ENCODE measurements around the gene SPOCD1.
A peak's percentile ranks its signal among the peaks of the same experiment; 100 is the strongest.

Gene SPOCD1

DNA sequence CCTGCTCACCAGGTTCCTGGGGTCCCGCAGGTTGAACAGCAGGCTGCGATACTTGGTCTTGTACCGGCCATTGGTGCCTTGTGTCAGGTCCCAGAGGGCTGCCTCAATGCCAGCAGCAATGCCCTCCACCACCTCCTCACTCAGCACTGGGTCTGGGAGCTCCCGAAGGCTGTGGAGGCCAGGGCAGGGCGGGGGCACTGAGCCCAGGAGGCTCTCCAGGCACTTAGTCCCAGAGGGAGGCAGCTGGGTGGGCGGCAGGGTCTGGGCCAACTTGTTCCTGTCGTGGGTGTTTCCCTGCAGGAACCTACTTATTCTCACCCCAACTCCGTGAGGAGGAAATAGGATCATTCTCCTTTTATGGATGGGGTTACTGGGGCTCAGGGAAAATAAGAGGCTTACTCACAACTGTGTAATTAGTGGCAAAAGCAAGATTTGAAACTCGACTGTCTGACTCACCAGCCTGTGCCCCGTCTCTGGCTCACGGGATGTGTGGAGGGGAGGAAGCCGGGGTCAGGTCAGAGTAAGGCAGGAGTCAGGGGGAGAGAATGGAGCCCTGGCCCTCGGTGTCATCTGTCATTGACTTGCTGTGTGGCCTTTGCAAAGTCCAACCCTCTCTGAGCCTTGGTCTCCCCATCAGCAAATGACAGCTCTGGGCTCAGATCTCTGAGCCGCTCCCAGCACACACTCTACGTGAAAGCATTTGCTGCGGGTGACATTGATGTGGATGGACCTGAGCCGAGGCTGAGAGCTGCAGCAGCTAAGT, 17.2 kb downstream of the SPOCD1 start:
- Histone ChIP-seq H3K14ac (ENCODE audit: low read length) (no peak overlapping the region), H4K12ac (ENCODE audit: low read depth, low read length) (no peak overlapping the region), H2BK5ac (ENCODE audit: low read depth, low read length, poor library complexity) (no peak overlapping the region), H3K18ac (ENCODE audit: low read length) (no peak overlapping the region), H3K27ac (ENCODE audit: low read depth, low read length) (no peak overlapping the region), H4K8ac (ENCODE audit: low read depth, low read length) (no peak overlapping the region), H3K79me2 (ENCODE audit: control insufficient read depth, insufficient read depth, low read length, poor library complexity) (no peaks in the 10 kb centered on the region), H2AFZ (ENCODE audit: insufficient read depth, low read length, poor library complexity) (no peak overlapping the region), H3K27me3 (ENCODE audit: insufficient read depth, low read length) (no peaks in the 10 kb centered on the region), H3K4ac (ENCODE audit: low read depth, low read length) (no peak overlapping the region), H2BK12ac (ENCODE audit: low read length) (no peak overlapping the region), H3K4me1 (ENCODE audit: control insufficient read depth in 1 of 2, insufficient read depth in 2 of 2, low read length in 2 of 2) (peaks cover 4 to 13% of the 10 kb centered on the region in 2 experiments), H4K91ac (ENCODE audit: low read depth, low read length) (peak overlapping the region; percentile 12), H3K4me2 (ENCODE audit: low read length) (peak overlapping the region; percentile 20), H2AK5ac (ENCODE audit: low read length) (no peak overlapping the region), H3K9ac (ENCODE audit: low read length) (no peak overlapping the region), H3K9me3 (ENCODE audit: insufficient read depth, low read depth, low read length) (no peaks in the 10 kb centered on the region), H3K4me3 (ENCODE audit: low read depth, low read length) (no peak overlapping the region), H3K23ac (ENCODE audit: low read length) (no peak overlapping the region), H2BK120ac (ENCODE audit: insufficient read depth, low read length, poor library complexity) (no peak overlapping the region), H3K36me3 (ENCODE audit: control insufficient read depth in 1 of 2, insufficient read depth in 2 of 2, low read length in 2 of 2) (no peaks in the 10 kb centered on the region), H3K79me1 (ENCODE audit: low read length) (peaks cover 5% of the 10 kb centered on the region)
- peak in 1 of 2 donors; percentile 14 for DNase-seq
- no CpG with 5 or more reads among the region's 17 CpGs for WGBS (ENCODE audit: extremely low coverage, insufficient coverage, insufficient read length)

- Histone ChIP-seq H3K23ac (ENCODE audit: low read length) (no peak overlapping the region), H2BK12ac (ENCODE audit: low read length) (no peak overlapping the region), H3K4me2 (ENCODE audit: low read length) (peak overlapping the region; percentile 20), H4K91ac (ENCODE audit: low read depth, low read length) (no peak overlapping the region), H3K4me1 (ENCODE audit: control insufficient read depth in 1 of 2, insufficient read depth in 2 of 2, low read length in 2 of 2) (peaks cover 4 to 13% of the 10 kb centered on the region in 2 experiments), H2BK120ac (ENCODE audit: insufficient read depth, low read length, poor library complexity) (no peak overlapping the region), H4K8ac (ENCODE audit: low read depth, low read length) (no peak overlapping the region), H4K12ac (ENCODE audit: low read depth, low read length) (no peak overlapping the region), H3K9ac (ENCODE audit: low read length) (no peak overlapping the region), H3K27me3 (ENCODE audit: insufficient read depth, low read length) (no peaks in the 10 kb centered on the region), H3K4me3 (ENCODE audit: low read depth, low read length) (no peak overlapping the region), H3K9me3 (ENCODE audit: insufficient read depth, low read depth, low read length) (no peaks in the 10 kb centered on the region), H3K14ac (ENCODE audit: low read length) (peak overlapping the region; percentile 1), H2BK5ac (ENCODE audit: low read depth, low read length, poor library complexity) (no peak overlapping the region), H3K27ac (ENCODE audit: low read depth, low read length) (no peak overlapping the region), H3K79me2 (ENCODE audit: control insufficient read depth, insufficient read depth, low read length, poor library complexity) (no peaks in the 10 kb centered on the region), H2AK5ac (ENCODE audit: low read length) (no peak overlapping the region), H2AFZ (ENCODE audit: insufficient read depth, low read length, poor library complexity) (no peak overlapping the region), H3K4ac (ENCODE audit: low read depth, low read length) (no peak overlapping the region), H3K79me1 (ENCODE audit: low read length) (peaks cover 5% of the 10 kb centered on the region), H3K36me3 (ENCODE audit: control insufficient read depth in 1 of 2, insufficient read depth in 2 of 2, low read length in 2 of 2) (no peaks in the 10 kb centered on the region), H3K18ac (ENCODE audit: low read length) (no peak overlapping the region)
- DNase-seq: no peak
- no CpG with 5 or more reads among the region's 8 CpGs for WGBS (ENCODE audit: extremely low coverage, insufficient coverage, insufficient read length)
These were observed 17.8 kb downstream of the SPOCD1 start for GRCh38 chr1:31798086-31798432.

GRCh38 chr1:31797216-31797615, 18.6 kb downstream of the SPOCD1 start:
- Histone ChIP-seq H3K27me3 (ENCODE audit: insufficient read depth, low read length) (no peaks in the 10 kb centered on the region), H3K14ac (ENCODE audit: low read length) (no peak overlapping the region), H3K9ac (ENCODE audit: low read length) (no peak overlapping the region), H4K12ac (ENCODE audit: low read depth, low read length) (no peak overlapping the region), H3K4me1 (ENCODE audit: control insufficient read depth in 1 of 2, insufficient read depth in 2 of 2, low read length in 2 of 2) (peaks cover 4 to 13% of the 10 kb centered on the region in 2 experiments), H2BK5ac (ENCODE audit: low read depth, low read length, poor library complexity) (no peak overlapping the region), H3K18ac (ENCODE audit: low read length) (no peak overlapping the region), H3K36me3 (ENCODE audit: control insufficient read depth in 1 of 2, insufficient read depth in 2 of 2, low read length in 2 of 2) (no peaks in the 10 kb centered on the region), H3K27ac (ENCODE audit: low read depth, low read length) (no peak overlapping the region), H2BK120ac (ENCODE audit: insufficient read depth, low read length, poor library complexity) (no peak overlapping the region), H2BK12ac (ENCODE audit: low read length) (no peak overlapping the region), H3K9me3 (ENCODE audit: insufficient read depth, low read depth, low read length) (no peaks in the 10 kb centered on the region), H4K91ac (ENCODE audit: low read depth, low read length) (no peak overlapping the region), H3K79me1 (ENCODE audit: low read length) (peaks cover 5% of the 10 kb centered on the region), H3K4me2 (ENCODE audit: low read length) (no peak overlapping the region), H3K23ac (ENCODE audit: low read length) (no peak overlapping the region), H2AK5ac (ENCODE audit: low read length) (no peak overlapping the region), H3K4ac (ENCODE audit: low read depth, low read length) (no peak overlapping the region), H3K79me2 (ENCODE audit: control insufficient read depth, insufficient read depth, low read length, poor library complexity) (no peaks in the 10 kb centered on the region), H2AFZ (ENCODE audit: insufficient read depth, low read length, poor library complexity) (no peak overlapping the region), H3K4me3 (ENCODE audit: low read depth, low read length) (no peak overlapping the region), H4K8ac (ENCODE audit: low read depth, low read length) (no peak overlapping the region)
- WGBS (ENCODE audit: extremely low coverage, insufficient coverage, insufficient read length): no CpG with 5 or more reads among the region's 5 CpGs
- no peak for DNase-seq

GRCh38 chr1:31796707-31797106, 19.1 kb downstream of the SPOCD1 start:
- Histone ChIP-seq H2AFZ (ENCODE audit: insufficient read depth, low read length, poor library complexity) (no peak overlapping the region), H3K27me3 (ENCODE audit: insufficient read depth, low read length) (no peaks in the 10 kb centered on the region), H3K4me1 (ENCODE audit: control insufficient read depth in 1 of 2, insufficient read depth in 2 of 2, low read length in 2 of 2) (peaks cover 4 to 13% of the 10 kb centered on the region in 2 experiments), H3K27ac (ENCODE audit: low read depth, low read length) (no peak overlapping the region), H3K18ac (ENCODE audit: low read length) (no peak overlapping the region), H3K14ac (ENCODE audit: low read length) (no peak overlapping the region), H3K23ac (ENCODE audit: low read length) (no peak overlapping the region), H3K4me2 (ENCODE audit: low read length) (no peak overlapping the region), H3K79me2 (ENCODE audit: control insufficient read depth, insufficient read depth, low read length, poor library complexity) (no peaks in the 10 kb centered on the region), H3K9me3 (ENCODE audit: insufficient read depth, low read depth, low read length) (no peaks in the 10 kb centered on the region), H4K8ac (ENCODE audit: low read depth, low read length) (no peak overlapping the region), H2BK5ac (ENCODE audit: low read depth, low read length, poor library complexity) (no peak overlapping the region), H2BK12ac (ENCODE audit: low read length) (no peak overlapping the region), H2BK120ac (ENCODE audit: insufficient read depth, low read length, poor library complexity) (no peak overlapping the region), H4K12ac (ENCODE audit: low read depth, low read length) (no peak overlapping the region), H4K91ac (ENCODE audit: low read depth, low read length) (no peak overlapping the region), H3K4me3 (ENCODE audit: low read depth, low read length) (no peak overlapping the region), H3K36me3 (ENCODE audit: control insufficient read depth in 1 of 2, insufficient read depth in 2 of 2, low read length in 2 of 2) (no peaks in the 10 kb centered on the region), H3K9ac (ENCODE audit: low read length) (no peak overlapping the region), H3K79me1 (ENCODE audit: low read length) (peaks cover 5% of the 10 kb centered on the region), H2AK5ac (ENCODE audit: low read length) (no peak overlapping the region), H3K4ac (ENCODE audit: low read depth, low read length) (no peak overlapping the region)
- DNase-seq: no peak
- WGBS (ENCODE audit: extremely low coverage, insufficient coverage, insufficient read length): no CpG with 5 or more reads among the region's 7 CpGs

All from trophoblast cell (in vitro differentiated cells and primary cell).